ENCODE data around the gene AOPEP. TPM values are rescaled to one million over a fixed set of nuclear protein-coding genes. Genes with fewer than 3 reads are reported as not detected.

The AOPEP gene
- total RNA-seq, 1 donor from 2014 or later = 16.6 TPM

GRCh38 chr9:95118596-95118995 is 392.1 kb downstream of the AOPEP start:
- H3K9me3 Mint-ChIP-seq = no peaks in the 10 kb centered on the region
- no peak overlapping the region for H3K4me3 ChIP-seq
- H3K27me3 ChIP-seq = no peaks in the 10 kb centered on the region
- H3K9ac ChIP-seq = no peak overlapping the region
- H3K27me3 Mint-ChIP-seq (ENCODE audit: insufficient read depth, low read depth) = no peaks in the 10 kb centered on the region
- H3K4me2 ChIP-seq = no peak overlapping the region
- no peak overlapping the region for H2AFZ ChIP-seq (replicated peaks)
- no peaks in the 10 kb centered on the region for H3F3A ChIP-seq (ENCODE audit: low read depth)
- no peaks in the 10 kb centered on the region for H4K20me1 ChIP-seq (ENCODE audit: low read depth)
- H3K27ac Mint-ChIP-seq = no peak overlapping the region
- H3K27ac ChIP-seq = no peak overlapping the region
- peaks cover 7% of the 10 kb centered on the region for H3K4me1 Mint-ChIP-seq
- TF ChIP-seq CTCF (IDR thresholded peaks at IDR 0.05) = no peak
- TF ChIP-seq EZH2phosphoT487 (IDR thresholded peaks at IDR 0.05) = no peak
- no peak for TF ChIP-seq EZH2 (IDR thresholded peaks at IDR 0.05)
- no peak for DNase-seq (ENCODE audit: low spot score)
- no peaks in the 10 kb centered on the region for H3K79me2 ChIP-seq (ENCODE audit: low read depth)
- no peaks in the 10 kb centered on the region for H3K4me1 ChIP-seq
- H3K36me3 ChIP-seq = no peaks in the 10 kb centered on the region
- H3K36me3 Mint-ChIP-seq = peaks cover 3% of the 10 kb centered on the region
- no peak overlapping the region for H3K4me3 Mint-ChIP-seq
- no peaks in the 10 kb centered on the region for H3K9me3 ChIP-seq (ENCODE audit: low read depth)

DNA sequence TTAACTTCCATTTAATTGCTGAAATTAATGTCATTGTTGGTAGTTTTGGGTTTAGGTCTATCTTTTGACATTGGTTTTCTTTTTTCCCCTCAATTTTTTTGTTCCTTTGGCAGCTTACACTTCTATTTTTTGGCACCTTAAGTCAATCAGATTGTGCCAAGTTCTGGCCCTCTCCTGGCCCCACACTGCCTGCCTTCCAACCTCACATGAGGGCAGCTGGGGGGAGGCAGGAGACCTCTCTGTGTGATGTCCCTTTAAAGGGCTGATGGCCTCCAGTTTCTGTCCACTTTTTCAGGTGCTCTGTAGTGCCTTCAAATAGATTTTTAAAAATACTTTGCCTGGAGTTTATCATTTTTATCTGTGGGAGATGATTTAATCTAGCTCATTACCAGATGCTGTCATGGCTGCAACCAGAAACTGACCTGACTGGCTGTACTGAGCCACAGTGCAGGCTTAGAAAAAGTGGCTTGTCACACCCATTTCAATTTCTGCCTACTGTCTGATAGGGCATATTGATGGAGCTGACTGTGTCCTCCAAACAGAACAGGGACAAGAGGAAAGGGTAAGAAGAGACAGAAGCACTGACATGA is 394.4 kb downstream of the AOPEP start:
- no peak overlapping the region for H2AFZ ChIP-seq (replicated peaks)
- H3K36me3 Mint-ChIP-seq = peaks cover 1% of the 10 kb centered on the region
- no peaks in the 10 kb centered on the region for H3K36me3 ChIP-seq
- no peaks in the 10 kb centered on the region for H3K9me3 Mint-ChIP-seq
- no peak overlapping the region for H3K4me3 ChIP-seq
- no peak overlapping the region for H3K27ac ChIP-seq
- H3K9ac ChIP-seq = no peak overlapping the region
- H3K4me1 Mint-ChIP-seq = peaks cover 19% of the 10 kb centered on the region
- H3K4me1 ChIP-seq = no peaks in the 10 kb centered on the region
- peaks cover 2% of the 10 kb centered on the region for H3K27me3 Mint-ChIP-seq (ENCODE audit: insufficient read depth, low read depth)
- no peaks in the 10 kb centered on the region for H3K79me2 ChIP-seq (ENCODE audit: low read depth)
- H3K4me3 Mint-ChIP-seq = no peak overlapping the region
- H3K27ac Mint-ChIP-seq = no peak overlapping the region
- no peak for DNase-seq (ENCODE audit: low spot score)
- TF ChIP-seq EZH2 (IDR thresholded peaks at IDR 0.05) = no peak
- no peak for TF ChIP-seq CTCF (IDR thresholded peaks at IDR 0.05)
- no peak for TF ChIP-seq EZH2phosphoT487 (IDR thresholded peaks at IDR 0.05)
- H3K27me3 ChIP-seq = no peaks in the 10 kb centered on the region
- H3F3A ChIP-seq (ENCODE audit: low read depth) = no peaks in the 10 kb centered on the region
- H4K20me1 ChIP-seq (ENCODE audit: low read depth) = no peaks in the 10 kb centered on the region
- no peak overlapping the region for H3K4me2 ChIP-seq
- H3K9me3 ChIP-seq (ENCODE audit: low read depth) = no peaks in the 10 kb centered on the region

DNA sequence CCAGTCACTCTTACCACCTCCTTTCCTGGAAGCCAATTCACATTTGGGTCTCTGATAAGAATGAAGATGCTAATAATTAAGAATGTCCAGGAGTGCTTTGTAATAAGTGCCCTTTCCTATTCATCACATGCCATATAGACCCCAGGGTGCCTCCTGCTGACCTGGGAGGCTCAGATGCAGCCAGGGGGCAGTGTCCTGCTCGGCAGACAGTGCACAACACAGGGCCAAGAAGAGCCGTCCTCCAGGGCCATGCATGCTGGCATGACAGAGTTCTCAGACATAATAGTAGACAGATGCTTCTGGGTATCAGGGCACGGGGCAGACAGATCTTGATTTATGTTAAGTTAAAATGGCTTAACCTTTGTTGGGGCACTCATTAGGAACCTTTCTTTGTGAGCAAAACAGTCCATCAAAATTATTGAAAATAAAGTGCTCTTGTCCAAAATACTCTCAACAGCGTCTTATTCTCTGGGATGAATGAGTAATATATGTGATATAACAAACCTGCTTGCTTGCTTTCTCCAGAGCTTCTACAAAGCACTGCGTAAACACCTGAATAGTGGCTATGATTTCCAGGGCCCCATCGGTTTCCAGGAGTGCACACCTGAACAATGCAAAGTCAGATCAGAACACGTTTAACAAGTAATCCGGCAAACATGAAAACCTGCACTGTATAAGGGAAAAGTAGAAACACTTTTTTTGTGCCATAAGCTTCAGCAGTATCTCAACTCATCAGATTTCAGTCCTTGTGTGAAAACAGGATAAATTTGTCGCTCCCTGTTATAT is 398.3 kb downstream of the AOPEP start:
- Histone ChIP-seq H3F3A (ENCODE audit: low read depth) (peaks cover 5% of the 10 kb centered on the region), H3K4me2 (no peak overlapping the region), H4K20me1 (ENCODE audit: low read depth) (no peaks in the 10 kb centered on the region), H3K4me3 (no peak overlapping the region), H3K27me3 (no peaks in the 10 kb centered on the region), H3K9ac (no peak overlapping the region), H3K36me3 (no peaks in the 10 kb centered on the region), H3K9me3 (ENCODE audit: low read depth) (no peaks in the 10 kb centered on the region), H3K27ac (no peak overlapping the region), H2AFZ (replicated peaks) (no peak overlapping the region), H3K79me2 (ENCODE audit: low read depth) (no peaks in the 10 kb centered on the region), H3K4me1 (peaks cover 6% of the 10 kb centered on the region)
- H3K9me3 Mint-ChIP-seq = no peaks in the 10 kb centered on the region
- H3K27ac Mint-ChIP-seq = no peak overlapping the region
- H3K36me3 Mint-ChIP-seq = peaks cover 1% of the 10 kb centered on the region
- TF ChIP-seq CTCF (IDR thresholded peaks at IDR 0.05) (peak; percentile 52), EZH2phosphoT487 (IDR thresholded peaks at IDR 0.05) (no peak)
- DNase-seq (ENCODE audit: low spot score) = peak; percentile 44
- H3K27me3 Mint-ChIP-seq (ENCODE audit: insufficient read depth, low read depth) = peaks cover 2% of the 10 kb centered on the region
- H3K4me1 Mint-ChIP-seq = peaks cover 44% of the 10 kb centered on the region
- H3K4me3 Mint-ChIP-seq = no peak overlapping the region
